Naive thymus-derived CD4-positive, alpha-beta T cell (primary cell): Measurements from ENCODE around the gene NHLRC2. TPM values are rescaled to one million over a fixed set of nuclear protein-coding genes. Genes with fewer than 3 reads are reported as not detected.

Source experiments
- ATAC-seq: fragments of 150-1000 bp; cut with Tn5 transposase; 2 replicates; pipeline ENCODE4 v1.10.0; 2021; ENCODE audit warnings: mild to moderate bottlenecking, moderate library complexity
- CTCF ChIA-PET: fragments of 350-600 bp; sonication (Branson Sonifier 250); formaldehyde crosslinking; loops from one replicate; lab custom pipeline; 2021; ENCODE audit warnings: antibody characterized with exemption; lab: Charles Lee
- POLR2A ChIA-PET: fragments of 350-600 bp; sonication (Branson Sonifier 250); formaldehyde crosslinking; loops from one replicate; lab custom pipeline; 2021; ENCODE audit warnings: antibody characterized with exemption, inconsistent platforms; lab: Charles Lee
- DNase-seq, 9 donors: peaks; one replicate each; pipeline versions ENCODE4 v3.0.0 to v3.0.0-alpha.2; 2020 to 2022; ENCODE audit warnings: mixed read lengths in 1 of 9
- H3K27ac ChIP-seq: one replicate; pipeline ENCODE4 v1.7.0; 2013; ENCODE audit warnings: mild to moderate bottlenecking, low read depth, low read length, moderate library complexity
- H3K27me3 ChIP-seq, 2 donors: one replicate each; pipeline ENCODE4 v1.7.0; 2013; ENCODE audit warnings: low read length in 2 of 2, mild to moderate bottlenecking in 2 of 2, moderate library complexity in 2 of 2; ENCODE audit not compliant: control insufficient read depth in 2 of 2, insufficient read depth in 2 of 2
- H3K36me3 ChIP-seq, 3 experiments: 1 replicate in 2 of 3; 2 replicates in 1 of 3; pipeline ENCODE4 v1.7.0; 2013; ENCODE audit warnings: low read length in 3 of 3, mild to moderate bottlenecking in 3 of 3, moderate library complexity in 1 of 3; ENCODE audit not compliant: insufficient read depth in 3 of 3, control insufficient read depth in 2 of 3
- H3K4me1 ChIP-seq, 2 donors: one replicate each; pipeline ENCODE4 v1.7.0; 2013; ENCODE audit warnings: low read length in 2 of 2, mild to moderate bottlenecking in 2 of 2, moderate library complexity in 1 of 2; ENCODE audit not compliant: control insufficient read depth in 2 of 2, insufficient read depth in 2 of 2
- H3K4me3 ChIP-seq: 2 replicates; pipeline ENCODE4 v1.7.0; 2013; ENCODE audit warnings: mild to moderate bottlenecking, low read length
- H3K9me3 ChIP-seq, 3 experiments: 1 replicate in 2 of 3; 2 replicates in 1 of 3; pipeline ENCODE4 v1.7.0; 2013; ENCODE audit warnings: low read length in 3 of 3; ENCODE audit not compliant: control insufficient read depth in 2 of 3
- H3K27ac Mint-ChIP-seq, 9 donors: one replicate each; pipeline ENCODE4 v1.8.0; 2020 to 2022; ENCODE audit warnings: mixed read lengths in 9 of 9, mild to moderate bottlenecking in 8 of 9, moderate library complexity in 5 of 9, inconsistent platforms in 2 of 9
- H3K27me3 Mint-ChIP-seq, 5 donors: one replicate each; pipeline ENCODE4 v1.8.0; 2021 to 2022; ENCODE audit warnings: mixed read lengths in 5 of 5, mild to moderate bottlenecking in 1 of 5
- H3K36me3 Mint-ChIP-seq, 5 donors: one replicate each; pipeline ENCODE4 v1.8.0; 2020 to 2022; ENCODE audit warnings: mixed read lengths in 5 of 5, mild to moderate bottlenecking in 3 of 5, inconsistent platforms in 1 of 5
- H3K4me1 Mint-ChIP-seq, 7 donors: one replicate each; pipeline ENCODE4 v1.8.0; 2020 to 2022; ENCODE audit warnings: mixed read lengths in 7 of 7, mild to moderate bottlenecking in 3 of 7, inconsistent platforms in 1 of 7
- H3K4me3 Mint-ChIP-seq, 10 donors: one replicate each; pipeline ENCODE4 v1.8.0; 2020 to 2022; ENCODE audit warnings: mild to moderate bottlenecking in 10 of 10, mixed read lengths in 10 of 10, moderate library complexity in 6 of 10, inconsistent platforms in 2 of 10
- H3K9me3 Mint-ChIP-seq, 11 donors: one replicate each; pipeline ENCODE4 v1.8.0; 2020 to 2022; ENCODE audit warnings: mixed read lengths in 11 of 11, mild to moderate bottlenecking in 4 of 11, inconsistent platforms in 1 of 11, moderate library complexity in 1 of 11
- intact Hi-C, 2 donors: fragments of 100-400 bp; cut with micrococcal nuclease; formaldehyde crosslinking; loops; one replicate each; pipeline ENCODE4 v1.15.1; 2023
- polyA plus RNA-seq, 2 donors: library from polyadenylated mRNA; unstranded; fragments of 300-500 nt; fragmentation: Illumina TruSeq; gene quantifications; one replicate each; pipeline ENCODE4 v1.2.3, GENCODE V29; 2021
- total RNA-seq, 6 experiments: library from RNA in 5 of 6; stranded (reverse) in 5 of 6; gene quantifications; 1 replicate in 5 of 6; 2 replicates in 1 of 6; pipeline ENCODE4 v1.2.3 and lab custom pipeline; 2021 to 2026

Gene NHLRC2
- total and polyA plus RNA-seq, 7 experiments from 2014 or later = 4.2 to 25.9 (median 13.2) TPM

DNA sequence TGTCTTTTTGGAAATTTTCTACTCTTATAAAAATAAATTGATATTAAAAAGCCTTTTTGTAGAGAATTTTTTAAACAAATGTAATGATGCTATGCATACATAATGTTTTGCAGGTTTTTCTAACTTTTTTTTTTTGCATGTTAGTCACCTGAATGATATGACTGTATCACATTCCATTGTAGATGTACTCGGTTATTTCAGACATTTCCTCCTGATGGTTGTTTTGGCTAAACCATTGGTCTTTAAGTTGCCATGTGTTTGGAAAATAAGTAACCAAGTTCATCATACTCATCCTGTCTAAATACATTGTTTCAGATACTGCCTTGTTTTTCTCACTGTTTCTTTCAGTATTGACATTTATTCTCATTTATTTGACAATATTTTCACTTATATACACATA, 25.8 kb downstream of the NHLRC2 start:
- Histone ChIP-seq H3K36me3 (peaks cover 0 to 5% (median 3%) of the 10 kb centered on the region in 3 experiments), H3K27me3 (no peaks in the 10 kb centered on the region), H3K4me3 (no peak overlapping the region), H3K27ac (no peak overlapping the region), H3K9me3 (no peaks in the 10 kb centered on the region), H3K4me1 (no peaks in the 10 kb centered on the region)
- ChIA-PET CTCF (no interaction called here), POLR2A (no interaction called here)
- no peaks in the 10 kb centered on the region for H3K9me3 Mint-ChIP-seq
- H3K27ac Mint-ChIP-seq = no peak overlapping the region
- no peaks in the 10 kb centered on the region for H3K27me3 Mint-ChIP-seq
- no peak for ATAC-seq
- no peak for DNase-seq
- H3K4me1 Mint-ChIP-seq = peaks cover 2 to 17% (median 10%) of the 10 kb centered on the region in 7 donors
- peaks cover 3 to 55% (median 36%) of the 10 kb centered on the region in 5 donors for H3K36me3 Mint-ChIP-seq
- H3K4me3 Mint-ChIP-seq = no peak overlapping the region
- intact Hi-C loops = no loop called here

DNA sequence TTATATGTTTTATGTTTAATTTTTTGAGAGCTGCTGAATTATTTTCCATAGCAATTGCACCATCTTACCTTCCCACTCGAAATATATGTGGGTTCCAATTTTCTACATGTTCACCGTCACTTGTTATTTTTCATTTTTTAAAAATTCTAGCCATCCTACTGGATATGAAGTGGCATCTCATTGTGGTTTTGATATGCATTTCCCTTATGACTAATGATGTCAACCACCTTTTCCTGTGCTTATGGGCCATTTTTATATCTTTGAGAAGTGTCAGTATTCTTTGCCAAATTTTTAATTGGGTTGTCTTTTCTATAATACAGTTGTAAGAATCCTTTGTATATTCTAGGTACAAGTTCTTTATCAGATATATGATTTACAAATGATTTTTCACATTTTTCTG, 27.8 kb downstream of the NHLRC2 start:
- CTCF ChIA-PET = no interaction called here
- no peak for DNase-seq
- Histone ChIP-seq H3K27ac (no peak overlapping the region), H3K4me1 (no peaks in the 10 kb centered on the region), H3K9me3 (no peaks in the 10 kb centered on the region), H3K4me3 (no peak overlapping the region), H3K27me3 (no peaks in the 10 kb centered on the region), H3K36me3 (peaks cover 0 to 11% (median 3%) of the 10 kb centered on the region in 3 experiments)
- POLR2A ChIA-PET = no interaction called here
- intact Hi-C loops = no loop called here
- Mint-ChIP-seq H3K27ac (no peak overlapping the region), H3K36me3 (peaks cover 11 to 72% (median 49%) of the 10 kb centered on the region in 5 donors), H3K27me3 (no peaks in the 10 kb centered on the region), H3K9me3 (no peaks in the 10 kb centered on the region), H3K4me3 (no peak overlapping the region), H3K4me1 (peaks cover 0 to 17% (median 4%) of the 10 kb centered on the region in 7 donors)
- ATAC-seq = no peak

DNA sequence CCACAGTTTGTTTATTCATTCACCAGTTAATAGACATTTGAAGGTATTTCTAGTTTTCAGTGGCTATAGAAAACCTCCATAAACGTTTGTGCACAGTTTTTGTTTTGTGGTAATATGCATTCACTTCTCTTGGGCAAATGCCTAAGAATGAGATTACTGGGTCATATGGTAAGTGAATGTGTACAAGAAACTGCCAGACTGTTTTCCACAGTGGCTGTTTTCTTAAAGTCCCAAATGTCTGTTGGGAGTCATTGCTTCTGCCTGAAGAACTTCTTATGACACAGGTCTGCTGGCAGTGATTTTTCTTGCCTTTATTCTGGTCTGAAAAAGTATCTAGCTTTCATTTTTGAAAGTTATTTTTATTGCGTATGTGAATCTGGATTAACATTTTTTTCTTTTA, 35.5 kb downstream of the NHLRC2 start:
- intact Hi-C loops = no loop called here
- POLR2A ChIA-PET = no interaction called here
- H3K36me3 ChIP-seq = peaks cover 0 to 9% (median 0%) of the 10 kb centered on the region in 3 experiments
- ATAC-seq = no peak
- peaks cover 11 to 56% (median 46%) of the 10 kb centered on the region in 5 donors for H3K36me3 Mint-ChIP-seq
- H3K27ac Mint-ChIP-seq = no peak overlapping the region
- H3K9me3 ChIP-seq = no peaks in the 10 kb centered on the region
- H3K27ac ChIP-seq = no peak overlapping the region
- no peak for DNase-seq
- peaks cover 0 to 8% (median 0%) of the 10 kb centered on the region in 7 donors for H3K4me1 Mint-ChIP-seq
- CTCF ChIA-PET = no interaction called here
- H3K4me3 Mint-ChIP-seq = no peak overlapping the region
- no peaks in the 10 kb centered on the region for H3K9me3 Mint-ChIP-seq
- no peaks in the 10 kb centered on the region for H3K27me3 Mint-ChIP-seq
- no peak overlapping the region for H3K4me3 ChIP-seq
- H3K4me1 ChIP-seq = no peaks in the 10 kb centered on the region
- H3K27me3 ChIP-seq = no peaks in the 10 kb centered on the region

DNA sequence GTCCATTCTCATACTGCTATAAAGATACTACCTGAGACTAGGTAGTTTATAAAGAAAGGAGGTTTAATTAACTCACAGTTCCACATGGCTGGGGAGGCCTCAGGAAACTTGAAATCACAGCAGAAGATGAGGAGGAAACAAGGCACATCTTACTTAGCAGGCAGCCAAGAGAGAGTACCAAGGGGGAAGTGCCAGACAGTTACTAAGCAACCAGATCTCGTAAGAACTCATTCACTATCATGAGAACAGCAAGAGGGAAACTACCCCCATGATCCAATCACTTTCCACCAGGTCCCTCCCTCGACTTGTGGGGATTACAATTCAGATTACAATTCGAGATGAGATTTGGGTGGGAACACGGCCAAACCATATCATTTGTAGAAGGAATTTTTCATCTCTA, 36.3 kb downstream of the NHLRC2 start:
- H3K27me3 Mint-ChIP-seq = no peaks in the 10 kb centered on the region
- no peak overlapping the region for H3K27ac Mint-ChIP-seq
- H3K9me3 Mint-ChIP-seq = peaks cover 0 to 6% (median 1%) of the 10 kb centered on the region in 11 donors
- ATAC-seq (no peak), DNase-seq (no peak)
- peaks cover 11 to 56% (median 44%) of the 10 kb centered on the region in 5 donors for H3K36me3 Mint-ChIP-seq
- Histone ChIP-seq H3K4me3 (no peak overlapping the region), H3K36me3 (peaks cover 0 to under 1% (median 0%) of the 10 kb centered on the region in 3 experiments), H3K9me3 (no peaks in the 10 kb centered on the region), H3K4me1 (no peaks in the 10 kb centered on the region), H3K27me3 (no peaks in the 10 kb centered on the region), H3K27ac (no peak overlapping the region)
- CTCF ChIA-PET = no interaction called here
- peaks cover 0 to 8% (median 0%) of the 10 kb centered on the region in 7 donors for H3K4me1 Mint-ChIP-seq
- H3K4me3 Mint-ChIP-seq = no peak overlapping the region
- intact Hi-C loops = no loop called here
- POLR2A ChIA-PET = no interaction called here

DNA sequence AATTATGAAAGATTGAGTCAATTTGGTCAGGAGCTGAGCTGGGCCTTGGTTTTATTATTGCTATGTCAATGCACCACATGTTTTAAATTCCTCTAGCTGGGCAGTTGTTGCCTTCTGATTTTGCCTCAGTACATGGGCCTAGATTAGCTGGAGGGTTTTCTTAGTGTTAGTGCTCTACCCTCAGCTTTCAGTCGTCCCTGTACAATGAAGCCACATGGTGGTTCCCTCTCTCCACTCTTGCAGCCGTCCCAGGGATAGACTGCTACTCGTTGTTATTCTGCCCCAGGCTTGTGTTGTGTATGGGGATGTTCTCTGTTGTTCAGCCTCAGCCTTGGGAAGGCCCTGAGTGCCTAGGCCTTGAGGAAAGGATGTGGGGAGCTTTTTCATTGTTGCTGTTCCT, 37.0 kb downstream of the NHLRC2 start:
- POLR2A ChIA-PET = no interaction called here
- Mint-ChIP-seq H3K36me3 (peaks cover 10 to 49% (median 37%) of the 10 kb centered on the region in 5 donors), H3K27me3 (no peaks in the 10 kb centered on the region), H3K9me3 (peaks cover 0 to 6% (median 1%) of the 10 kb centered on the region in 11 donors), H3K4me1 (peaks cover 0 to 8% (median 0%) of the 10 kb centered on the region in 7 donors), H3K4me3 (no peak overlapping the region), H3K27ac (no peak overlapping the region)
- DNase-seq (peak in 1 of 9 donors; percentile 5), ATAC-seq (no peak)
- Histone ChIP-seq H3K9me3 (no peaks in the 10 kb centered on the region), H3K4me1 (no peaks in the 10 kb centered on the region), H3K4me3 (no peak overlapping the region), H3K27me3 (no peaks in the 10 kb centered on the region), H3K36me3 (no peaks in the 10 kb centered on the region), H3K27ac (no peak overlapping the region)
- CTCF ChIA-PET = no interaction called here
- intact Hi-C loops = no loop called here

DNA sequence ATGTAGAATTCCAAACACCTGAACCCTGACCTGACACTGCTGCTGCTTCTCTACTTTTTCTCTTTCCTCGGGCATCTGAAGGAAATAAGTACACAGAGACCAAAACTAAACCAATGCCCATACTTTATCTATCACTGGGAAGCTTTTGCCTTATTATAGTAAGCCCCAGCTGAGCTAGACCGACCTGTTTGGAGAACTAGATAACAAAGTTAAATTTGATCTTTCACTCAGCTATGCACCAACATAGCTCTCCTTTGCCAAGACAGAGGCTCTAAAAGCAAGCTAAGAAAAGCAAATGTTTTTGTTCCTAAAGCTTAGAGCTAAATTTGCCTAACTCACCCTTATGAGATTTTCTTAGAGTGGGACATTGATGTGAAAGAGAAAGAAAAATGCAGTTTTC, 39.1 kb downstream of the NHLRC2 start:
- ChIA-PET CTCF (no interaction called here), POLR2A (no interaction called here)
- Histone ChIP-seq H3K4me3 (no peak overlapping the region), H3K36me3 (peaks cover 0 to 6% (median 0%) of the 10 kb centered on the region in 3 experiments), H3K4me1 (no peaks in the 10 kb centered on the region), H3K9me3 (no peaks in the 10 kb centered on the region), H3K27ac (no peak overlapping the region), H3K27me3 (no peaks in the 10 kb centered on the region)
- intact Hi-C loops = no loop called here
- ATAC-seq (no peak), DNase-seq (no peak)
- no peak overlapping the region for H3K27ac Mint-ChIP-seq
- H3K4me3 Mint-ChIP-seq = no peak overlapping the region
- H3K4me1 Mint-ChIP-seq = peaks cover 0 to 8% (median 0%) of the 10 kb centered on the region in 7 donors
- H3K36me3 Mint-ChIP-seq = peaks cover 4 to 40% (median 24%) of the 10 kb centered on the region in 5 donors
- no peaks in the 10 kb centered on the region for H3K27me3 Mint-ChIP-seq
- H3K9me3 Mint-ChIP-seq = peaks cover 0 to 6% (median 1%) of the 10 kb centered on the region in 11 donors

DNA sequence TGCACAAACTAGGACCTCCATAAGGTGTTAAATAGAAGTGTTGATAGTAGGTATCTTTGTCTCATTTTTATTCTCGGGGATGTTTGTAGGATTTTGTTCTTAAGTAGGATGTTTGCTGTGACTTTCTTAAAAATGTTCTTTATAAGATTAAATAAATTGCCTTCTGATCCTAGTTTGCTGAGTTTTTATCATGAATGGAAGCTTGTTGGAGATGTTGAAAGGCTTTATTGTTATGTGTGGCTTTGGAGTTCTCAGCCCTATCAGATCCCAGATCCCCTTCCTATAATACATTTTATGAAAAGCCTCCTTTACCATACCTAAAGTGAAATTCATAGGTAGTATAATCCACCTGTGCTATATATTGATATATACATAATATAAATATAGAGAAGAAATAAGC, 40.1 kb downstream of the NHLRC2 start:
- no peaks in the 10 kb centered on the region for H3K4me1 ChIP-seq
- no peak overlapping the region for H3K4me3 ChIP-seq
- no peaks in the 10 kb centered on the region for H3K27me3 ChIP-seq
- H3K9me3 Mint-ChIP-seq = peaks cover 0 to 6% (median 1%) of the 10 kb centered on the region in 11 donors
- CTCF ChIA-PET = no interaction called here
- ATAC-seq = no peak
- POLR2A ChIA-PET = no interaction called here
- no peaks in the 10 kb centered on the region for H3K27me3 Mint-ChIP-seq
- intact Hi-C loops = no loop called here
- H3K36me3 Mint-ChIP-seq = peaks cover 4 to 46% (median 29%) of the 10 kb centered on the region in 5 donors
- H3K27ac Mint-ChIP-seq = no peak overlapping the region
- H3K27ac ChIP-seq = no peak overlapping the region
- no peak overlapping the region for H3K4me3 Mint-ChIP-seq
- peaks cover 0 to 14% (median 0%) of the 10 kb centered on the region in 3 experiments for H3K36me3 ChIP-seq
- H3K4me1 Mint-ChIP-seq = peaks cover 0 to 8% (median 0%) of the 10 kb centered on the region in 7 donors
- H3K9me3 ChIP-seq = no peaks in the 10 kb centered on the region
- no peak for DNase-seq
